HG03025 (cell line): ENCODE results near the gene EMC1.
A peak's percentile ranks its signal among the peaks of the same experiment; 100 is the strongest.
"Not testable (repeated sequence)": the region's sequence is repeated elsewhere in the genome, so short reads cannot be mapped to it uniquely, and the experiment has no call there.

Experiments
- ATAC-seq: cut with Tn5 transposase; IDR thresholded peaks from one replicate; pipeline ENCODE4 v1.9.1; 2021; ENCODE audit warnings: mild to moderate bottlenecking, moderate library complexity; ENCODE audit not compliant: unreplicated experiment, low FRiP score

EMC1 gene

DNA sequence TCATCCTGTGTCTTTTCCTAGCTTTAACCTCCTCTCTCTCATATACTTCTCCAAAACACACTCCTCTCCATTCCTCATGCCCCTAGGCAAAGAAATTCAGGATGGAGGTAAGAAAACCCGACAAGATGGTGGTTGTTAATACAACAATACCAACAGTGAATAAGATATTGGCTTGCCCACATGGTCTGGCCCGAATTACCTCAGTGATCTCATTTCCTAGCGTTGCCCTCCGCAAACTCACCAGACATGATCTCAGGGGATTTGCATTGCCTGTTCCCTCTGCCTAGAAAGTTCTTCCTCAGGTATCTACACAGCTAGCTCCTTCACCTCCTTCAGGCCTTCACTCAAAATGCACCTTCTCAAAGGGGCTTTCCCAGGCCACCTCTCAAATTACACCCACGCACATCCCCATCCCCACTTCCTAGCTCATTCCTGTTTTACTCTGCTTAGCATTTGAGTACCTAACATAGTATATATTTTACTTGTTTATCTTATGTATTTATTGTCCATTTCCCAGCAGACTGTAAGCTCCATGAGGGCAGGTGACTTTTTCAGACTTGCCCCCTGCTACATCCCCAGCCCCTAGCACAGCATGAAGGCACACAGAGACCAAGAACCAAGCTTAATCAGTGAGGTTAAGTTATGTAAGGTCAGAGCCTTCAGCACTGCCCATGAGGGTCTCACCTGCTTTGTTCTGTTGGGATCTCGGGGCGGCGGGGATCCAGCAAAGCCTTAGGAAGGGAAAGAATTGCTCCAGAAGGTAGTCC, 31.1 kb downstream of the EMC1 start:
- no peak for ATAC-seq

DNA sequence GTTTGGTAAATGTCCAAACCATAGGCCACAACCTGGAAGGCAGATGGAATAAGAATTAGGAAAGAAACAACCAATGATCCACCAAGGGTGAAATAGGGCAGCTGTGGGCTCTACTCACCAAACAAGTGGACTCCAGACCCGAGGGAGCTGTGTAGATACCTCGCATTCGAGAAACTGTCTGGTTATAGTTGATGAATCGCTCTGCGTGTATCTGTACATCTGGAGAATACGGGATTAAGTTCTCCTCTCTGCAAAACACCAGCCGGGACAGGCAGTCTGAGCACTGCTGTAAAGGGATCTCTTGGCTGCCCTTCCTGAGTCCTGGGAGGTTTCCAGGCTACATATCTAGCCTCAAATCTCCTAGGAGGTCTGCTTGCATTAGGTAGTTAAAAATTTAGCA, 31.9 kb downstream of the EMC1 start:
- no peak for ATAC-seq

- ATAC-seq = not testable (repeated sequence)
Measured at GRCh38 chr1:19216585-19216984, 34.7 kb downstream of the EMC1 start.

DNA sequence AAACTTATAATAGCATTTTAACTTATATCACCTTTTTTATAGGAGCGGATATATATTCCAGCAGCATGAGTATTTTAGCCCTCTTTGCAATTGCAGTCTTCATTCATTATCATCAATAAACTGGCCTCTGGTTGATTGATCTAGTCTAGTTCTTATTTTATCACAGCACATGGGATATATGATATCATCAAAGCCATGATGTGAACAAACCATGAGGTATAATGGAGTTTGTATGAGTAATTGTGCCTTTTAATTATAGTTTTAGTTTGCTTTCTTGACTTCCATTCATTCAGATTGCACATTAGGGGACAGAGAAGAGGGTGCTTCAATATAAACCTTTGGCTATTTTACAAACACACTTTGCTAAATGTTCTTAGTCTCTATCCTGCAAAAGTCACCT, 37.7 kb downstream of the EMC1 start:
- ATAC-seq = no peak

DNA sequence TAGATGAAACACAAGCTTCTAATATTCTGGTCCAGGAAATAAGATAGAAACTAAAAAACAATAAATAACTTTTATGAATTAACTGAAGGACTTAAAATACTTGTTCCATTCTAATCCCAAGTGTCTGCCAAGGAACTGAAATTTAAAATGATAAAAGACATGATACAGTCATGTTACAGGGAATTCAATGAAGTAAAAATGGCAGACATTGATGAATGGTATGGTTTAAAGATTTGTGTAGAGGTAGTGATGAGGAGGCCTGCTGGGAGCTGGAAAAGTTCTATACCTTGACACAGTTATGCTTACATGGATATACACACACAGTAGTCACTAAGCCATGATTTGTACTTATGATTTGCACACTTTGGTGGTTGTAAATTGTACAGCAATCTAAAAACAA, 39.2 kb downstream of the EMC1 start:
- no peak for ATAC-seq

GRCh38 chr1:19210772-19211549, 40.4 kb downstream of the EMC1 start:
- no peak for ATAC-seq

GRCh38 chr1:19209990-19210771, 41.1 kb downstream of the EMC1 start, which contains the start of gene UBR4:
Gene UBR4, minus strand, starts transcription at chr1:19210266. Its CDS starts 18 bp downstream, at chr1:19210248.
- peak; percentile 80 for ATAC-seq

DNA sequence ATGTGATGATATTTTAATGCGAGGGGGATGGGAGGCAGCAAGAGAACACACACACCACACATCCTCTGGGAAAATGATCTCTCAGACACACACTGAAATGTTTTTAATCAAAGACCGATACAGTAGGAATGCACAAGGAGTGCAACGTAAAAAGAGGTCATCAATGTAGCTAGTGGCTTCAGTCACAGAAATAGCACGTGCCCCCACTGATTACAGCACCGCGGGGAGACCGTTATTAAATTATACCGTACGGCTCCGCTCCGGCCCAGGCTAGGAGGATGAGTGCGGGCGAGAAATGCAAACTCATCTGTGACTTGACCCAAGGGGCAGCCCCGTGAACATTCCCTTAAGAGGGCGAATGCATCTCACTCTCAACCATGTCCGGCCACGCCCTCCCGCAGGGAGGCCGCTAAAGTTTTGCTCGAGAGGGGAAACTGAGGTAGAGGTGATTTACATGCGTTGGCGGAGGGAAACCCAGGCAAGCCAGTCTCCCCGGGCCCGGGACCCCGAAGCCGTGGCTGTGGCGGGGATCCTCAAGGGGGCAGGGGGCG, 41.8 kb downstream of the EMC1 start:
- ATAC-seq = peak; percentile 37

DNA sequence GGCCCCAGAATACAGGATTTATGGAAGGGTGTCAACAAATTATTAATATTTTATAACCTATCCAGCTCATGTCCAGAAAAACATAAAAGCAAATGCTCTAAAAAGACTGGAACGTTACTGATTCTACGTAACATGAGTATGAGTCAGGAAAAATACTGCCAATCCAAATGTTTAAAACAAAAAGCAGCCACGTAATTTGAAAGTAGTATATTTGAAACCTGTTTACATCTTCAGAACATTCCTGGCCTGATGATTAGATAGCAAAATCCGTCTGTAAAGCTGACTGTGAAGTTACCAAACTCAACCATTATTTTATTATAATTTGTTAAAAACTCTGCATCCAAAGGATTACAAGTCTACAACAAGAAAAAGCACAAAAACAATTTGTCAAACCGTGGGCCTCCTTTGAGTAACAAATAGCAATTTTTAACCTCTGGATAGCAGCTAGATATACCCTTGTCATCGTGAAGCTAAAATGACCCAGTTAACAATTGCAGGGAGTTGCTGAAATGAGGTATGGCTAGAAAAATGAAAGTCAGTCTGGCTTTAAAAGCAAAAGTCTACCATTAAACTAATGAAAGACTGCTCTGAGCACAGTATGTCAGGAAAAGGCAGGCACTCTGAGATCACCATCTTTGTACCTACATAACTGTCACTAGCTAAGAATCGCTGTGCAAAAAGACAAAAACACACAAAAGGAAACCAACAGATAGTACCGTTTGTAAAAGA, 42.5 kb downstream of the EMC1 start:
- ATAC-seq = no peak

- no peak for ATAC-seq
Measured at GRCh38 chr1:19206947-19207346, 44.4 kb downstream of the EMC1 start.

DNA sequence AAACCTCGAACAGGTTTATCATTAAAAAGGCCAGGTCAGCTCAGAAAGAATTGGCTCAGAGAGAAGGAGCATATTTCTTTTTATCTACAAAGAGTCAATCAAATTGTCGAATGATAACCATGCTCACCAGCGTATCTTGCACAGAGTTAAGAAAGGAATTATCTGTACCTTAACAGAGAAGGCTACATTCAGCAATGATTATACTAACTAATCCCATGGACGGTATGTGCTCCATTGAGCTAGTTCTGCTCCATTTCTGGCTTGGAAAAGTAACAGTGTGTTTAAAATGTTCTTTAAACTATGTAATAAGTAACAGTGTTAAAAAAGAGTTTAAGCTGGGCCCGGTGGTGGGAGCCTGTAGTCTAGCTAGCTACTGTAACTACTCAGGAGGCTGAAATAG, 45.5 kb downstream of the EMC1 start:
- ATAC-seq = no peak

DNA sequence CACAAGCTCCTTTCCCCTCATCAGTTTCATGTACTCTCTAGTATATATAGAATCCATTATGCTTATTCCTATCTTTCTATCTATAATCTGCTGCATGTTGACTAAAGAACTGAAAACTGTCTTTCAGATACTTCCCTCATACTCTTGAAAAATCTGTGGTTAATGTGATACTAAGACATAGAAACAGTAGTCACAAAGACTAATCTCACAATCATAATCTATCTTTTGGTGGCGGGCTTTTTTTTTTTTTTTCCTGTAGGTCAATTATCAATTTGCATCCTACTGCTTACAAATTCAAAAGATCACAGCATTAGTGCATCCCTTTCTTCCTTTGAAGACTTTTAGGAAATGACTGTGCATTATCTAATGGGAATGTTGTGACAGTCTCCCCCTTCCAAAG, 45.9 kb downstream of the EMC1 start:
- no peak for ATAC-seq

- no peak for ATAC-seq
Measured at GRCh38 chr1:19204446-19205266, 46.7 kb downstream of the EMC1 start.

DNA sequence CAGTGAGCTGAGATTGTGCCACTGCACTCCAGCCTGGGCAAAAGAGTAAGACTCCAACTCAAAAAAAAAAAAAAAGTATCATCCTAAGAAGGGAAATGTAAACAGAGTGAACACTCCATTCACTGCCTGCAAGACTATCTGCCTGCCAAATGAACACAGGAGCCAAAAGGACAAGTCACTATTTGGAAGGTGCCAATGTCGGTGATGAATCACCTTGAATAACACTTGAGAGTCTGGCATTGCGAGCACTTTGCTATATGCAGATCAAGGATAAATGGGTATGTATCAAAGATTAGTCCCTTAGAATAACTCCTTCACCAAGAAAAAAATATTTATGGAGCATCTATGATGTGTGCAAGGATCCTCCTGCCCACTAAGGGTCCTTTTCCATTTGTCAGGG, 47.9 kb downstream of the EMC1 start:
- ATAC-seq = no peak

- ATAC-seq = no peak
Measured at GRCh38 chr1:19202396-19202795, 48.9 kb downstream of the EMC1 start.

- no peak for ATAC-seq
Measured at GRCh38 chr1:19199969-19200604, 51.2 kb downstream of the EMC1 start.

- no peak for ATAC-seq
Measured at GRCh38 chr1:19199329-19199968, 51.9 kb downstream of the EMC1 start.

GRCh38 chr1:19198820-19199219, 52.5 kb downstream of the EMC1 start:
- no peak for ATAC-seq
